ENCODE data around the gene SMIM30.
"Not testable (repeated sequence)": the region's sequence is repeated elsewhere in the genome, so short reads cannot be mapped to it uniquely, and the experiment has no call there.

Gene SMIM30, protein sequence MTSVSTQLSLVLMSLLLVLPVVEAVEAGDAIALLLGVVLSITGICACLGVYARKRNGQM

GRCh38 chr7:113118074-113118959, at the start of gene SMIM30:
TSS of gene SMIM30 (minus strand) at chr7:113118554. CDS start at chr7:113117578, 976 bp downstream.
- H3K27ac Mint-ChIP-seq = peak within 1 kb of the TSS; percentile 87
- peak within 1 kb of the TSS; percentile 79 for H3K4me3 Mint-ChIP-seq

GRCh38 chr7:113166176-113166575, 47.8 kb upstream of the SMIM30 start:
- H3K4me1 Mint-ChIP-seq; DNase-seq (ENCODE audit: low spot score in 2 of 2); H3K27ac Mint-ChIP-seq; H3K4me3 Mint-ChIP-seq; H3K36me3 Mint-ChIP-seq; H3K9me3 Mint-ChIP-seq; ATAC-seq: not testable (repeated sequence)

More at GRCh38 chr7:113118074-113118959, at the start of gene SMIM30:
- ATAC-seq = peak; percentile 95
- peak; percentile 65 to 89 for DNase-seq (ENCODE audit: low spot score in 2 of 2)
- no peaks in the 10 kb centered on the region for H3K9me3 Mint-ChIP-seq
- H3K4me1 Mint-ChIP-seq = peaks cover 13% of the 10 kb centered on the region
- H3K36me3 Mint-ChIP-seq = peaks cover 10% of the 10 kb centered on the region

GRCh38 chr7:113161050-113161449, 42.7 kb upstream of the SMIM30 start:
- Mint-ChIP-seq H3K4me3 (no peak overlapping the region), H3K36me3 (no peaks in the 10 kb centered on the region), H3K9me3 (no peaks in the 10 kb centered on the region), H3K4me1 (no peaks in the 10 kb centered on the region), H3K27ac (no peak overlapping the region)
- DNase-seq (ENCODE audit: low spot score in 2 of 2) = no peak
- no peak for ATAC-seq

- no peak overlapping the region for H3K4me3 Mint-ChIP-seq
- H3K4me1 Mint-ChIP-seq = no peaks in the 10 kb centered on the region
- no peaks in the 10 kb centered on the region for H3K36me3 Mint-ChIP-seq
- DNase-seq (ENCODE audit: low spot score in 2 of 2) (no peak), ATAC-seq (peak; percentile 49)
- H3K27ac Mint-ChIP-seq = no peak overlapping the region
- no peaks in the 10 kb centered on the region for H3K9me3 Mint-ChIP-seq
Observed at GRCh38 chr7:113159746-113160339, 41.5 kb upstream of the SMIM30 start.

DNA sequence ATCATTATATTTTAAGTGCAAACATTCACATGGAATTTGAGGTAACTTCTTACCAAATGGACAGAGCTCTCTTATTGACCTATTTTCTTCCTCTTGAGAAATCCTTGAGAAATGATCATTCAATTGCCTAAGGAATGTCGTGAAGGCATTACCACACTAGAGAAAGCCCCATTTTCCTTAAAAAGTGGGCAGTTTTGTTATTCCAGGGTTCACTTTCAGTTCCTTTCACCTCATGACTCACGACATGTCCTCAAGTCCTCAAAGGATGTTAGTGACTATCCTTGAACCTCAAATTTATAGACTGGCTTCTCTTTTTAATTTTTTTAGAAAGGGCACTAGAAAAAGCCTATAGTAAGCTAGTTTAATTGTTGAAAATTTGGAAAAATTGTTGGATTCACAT, 40.4 kb upstream of the SMIM30 start:
- H3K4me1 Mint-ChIP-seq = no peaks in the 10 kb centered on the region
- no peaks in the 10 kb centered on the region for H3K36me3 Mint-ChIP-seq
- H3K9me3 Mint-ChIP-seq = no peaks in the 10 kb centered on the region
- no peak overlapping the region for H3K4me3 Mint-ChIP-seq
- DNase-seq (ENCODE audit: low spot score in 2 of 2) (no peak), ATAC-seq (no peak)
- no peak overlapping the region for H3K27ac Mint-ChIP-seq

DNA sequence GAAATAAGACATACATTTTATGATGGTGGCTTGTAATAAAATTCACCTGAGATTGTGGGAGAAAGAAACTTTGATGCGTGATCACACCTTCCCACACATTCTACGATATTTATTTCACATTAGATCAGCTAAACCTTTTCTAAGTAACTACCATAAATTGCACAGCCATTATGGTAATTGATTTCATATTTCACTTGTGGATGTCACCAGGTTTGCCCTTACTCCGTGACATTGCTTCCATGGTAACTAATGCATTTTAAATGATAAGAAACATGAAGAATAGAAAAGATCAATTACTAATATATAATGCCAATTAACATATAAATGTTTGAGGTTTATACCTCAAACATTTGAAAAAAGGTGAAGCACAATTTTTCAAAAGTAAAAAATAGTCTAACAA, 35.8 kb upstream of the SMIM30 start:
- Mint-ChIP-seq H3K4me1 (no peaks in the 10 kb centered on the region), H3K36me3 (no peaks in the 10 kb centered on the region), H3K9me3 (no peaks in the 10 kb centered on the region), H3K27ac (no peak overlapping the region), H3K4me3 (no peak overlapping the region)
- DNase-seq (ENCODE audit: low spot score in 2 of 2) (no peak), ATAC-seq (no peak)

- H3K36me3 Mint-ChIP-seq = no peaks in the 10 kb centered on the region
- DNase-seq (ENCODE audit: low spot score in 2 of 2) = no peak
- ATAC-seq = no peak
- no peak overlapping the region for H3K4me3 Mint-ChIP-seq
- no peak overlapping the region for H3K27ac Mint-ChIP-seq
- H3K4me1 Mint-ChIP-seq = no peaks in the 10 kb centered on the region
- no peaks in the 10 kb centered on the region for H3K9me3 Mint-ChIP-seq
Observed at GRCh38 chr7:113144817-113145216, 26.5 kb upstream of the SMIM30 start.

DNA sequence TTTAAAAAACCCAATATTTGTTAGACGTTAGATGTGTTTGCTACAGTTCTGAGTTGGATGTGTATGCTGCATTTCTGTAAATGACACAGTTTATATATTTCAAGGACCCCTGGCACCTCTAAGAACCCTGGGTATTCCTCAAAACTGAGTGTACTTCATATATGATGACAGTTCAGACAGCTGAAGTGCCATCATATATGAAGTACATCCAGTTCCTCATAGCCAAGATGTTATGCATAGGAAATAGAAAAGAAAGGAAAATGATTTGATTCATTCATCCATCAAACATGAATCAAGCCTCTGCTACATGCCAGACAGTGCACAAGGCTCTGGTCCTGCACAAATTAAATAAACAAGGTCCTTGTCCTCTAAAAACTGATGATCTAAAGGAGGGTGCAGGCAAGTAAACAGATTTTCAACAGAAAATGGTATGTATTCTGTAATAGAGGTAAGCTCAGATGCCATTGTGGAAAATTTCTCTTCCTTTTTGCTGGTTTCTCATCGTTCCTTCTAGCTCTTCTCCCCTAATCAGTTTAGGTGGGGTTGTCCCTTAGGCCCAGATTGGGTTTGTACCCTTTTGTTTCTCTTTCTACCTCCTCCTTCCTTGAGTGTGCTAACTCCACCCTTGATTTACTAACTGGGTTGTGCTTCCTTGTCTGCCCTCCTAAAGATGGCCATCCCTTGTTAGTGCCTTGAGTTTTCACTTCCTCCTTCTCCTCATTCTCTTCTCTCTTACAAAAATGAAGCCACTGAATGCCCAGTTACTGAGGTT, 25.3 kb upstream of the SMIM30 start:
- DNase-seq (ENCODE audit: low spot score in 2 of 2) (no peak), ATAC-seq (no peak)
- H3K27ac Mint-ChIP-seq = no peak overlapping the region
- H3K4me3 Mint-ChIP-seq = no peak overlapping the region
- H3K9me3 Mint-ChIP-seq = no peaks in the 10 kb centered on the region
- H3K4me1 Mint-ChIP-seq = no peaks in the 10 kb centered on the region
- H3K36me3 Mint-ChIP-seq = no peaks in the 10 kb centered on the region

DNA sequence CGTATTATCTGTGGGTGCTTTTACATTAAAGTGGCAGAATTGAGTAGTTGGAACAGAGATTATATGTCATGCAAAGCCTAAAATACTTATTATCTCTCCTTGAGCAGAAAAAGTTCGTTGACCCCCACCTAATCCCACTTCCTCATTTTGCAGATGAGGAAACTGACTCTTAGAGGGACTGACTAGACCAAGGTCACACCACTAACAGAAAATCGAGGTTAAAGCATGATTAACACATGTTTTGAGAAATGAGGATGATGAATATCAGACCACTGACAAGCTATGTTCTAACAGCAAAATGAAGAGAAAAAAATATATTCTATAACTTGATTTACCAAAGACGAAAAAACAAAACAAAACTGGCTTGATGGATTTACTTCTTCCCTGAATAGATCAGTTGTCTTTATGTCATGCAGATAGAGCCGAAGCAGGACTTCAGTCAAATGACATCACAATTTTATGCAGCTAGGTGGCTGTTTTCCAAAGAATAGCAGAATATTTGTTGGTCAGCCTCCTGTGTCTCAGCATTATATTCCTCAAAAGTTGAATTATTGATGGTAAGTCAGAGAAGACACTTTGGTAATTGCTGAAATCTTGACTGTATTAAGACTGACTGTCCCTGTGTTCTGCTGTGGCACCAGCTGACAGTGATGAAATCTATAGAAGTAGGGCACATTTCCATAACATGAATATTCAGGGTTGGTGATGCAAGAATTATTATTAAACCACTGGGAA, 24.2 kb upstream of the SMIM30 start:
- Mint-ChIP-seq H3K4me3 (no peak overlapping the region), H3K27ac (no peak overlapping the region), H3K4me1 (no peaks in the 10 kb centered on the region), H3K9me3 (no peaks in the 10 kb centered on the region), H3K36me3 (no peaks in the 10 kb centered on the region)
- DNase-seq (ENCODE audit: low spot score in 2 of 2) (no peak), ATAC-seq (no peak)

GRCh38 chr7:113141803-113142202, 23.4 kb upstream of the SMIM30 start:
- no peak overlapping the region for H3K4me3 Mint-ChIP-seq

GRCh38 chr7:113140956-113141355, 22.6 kb upstream of the SMIM30 start:
- no peak for DNase-seq (ENCODE audit: low spot score in 2 of 2)
- H3K4me3 Mint-ChIP-seq = no peak overlapping the region
- ATAC-seq = no peak
- H3K27ac Mint-ChIP-seq = no peak overlapping the region
- no peaks in the 10 kb centered on the region for H3K36me3 Mint-ChIP-seq
- H3K4me1 Mint-ChIP-seq = no peaks in the 10 kb centered on the region
- H3K9me3 Mint-ChIP-seq = no peaks in the 10 kb centered on the region

More at GRCh38 chr7:113141803-113142202, 23.4 kb upstream of the SMIM30 start:
- H3K36me3 Mint-ChIP-seq = no peaks in the 10 kb centered on the region
- no peaks in the 10 kb centered on the region for H3K4me1 Mint-ChIP-seq
- no peaks in the 10 kb centered on the region for H3K9me3 Mint-ChIP-seq
- ATAC-seq = no peak
- H3K27ac Mint-ChIP-seq = no peak overlapping the region
- DNase-seq (ENCODE audit: low spot score in 2 of 2) = no peak

DNA sequence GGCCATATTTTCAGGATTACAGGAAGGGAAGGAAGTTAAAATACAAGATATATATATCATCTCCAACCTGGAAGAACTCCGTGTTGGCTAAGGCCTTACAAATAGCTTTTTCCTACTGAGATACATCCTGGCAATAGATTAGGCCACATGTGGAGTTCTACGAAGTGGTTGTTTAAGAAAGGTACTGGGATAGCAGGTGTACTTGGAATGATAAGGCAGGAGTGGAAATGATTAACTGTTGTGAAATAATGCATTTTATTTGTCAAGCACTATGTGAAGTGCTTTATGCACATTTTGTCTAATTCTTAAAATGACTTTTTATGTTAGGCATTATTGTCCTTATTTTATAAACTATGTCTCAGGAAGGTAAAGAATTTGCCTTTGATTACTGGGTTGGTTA, 18.9 kb upstream of the SMIM30 start:
- H3K9me3 Mint-ChIP-seq = no peaks in the 10 kb centered on the region
- DNase-seq (ENCODE audit: low spot score in 2 of 2) = no peak
- H3K36me3 Mint-ChIP-seq = no peaks in the 10 kb centered on the region
- H3K27ac Mint-ChIP-seq = no peak overlapping the region
- no peaks in the 10 kb centered on the region for H3K4me1 Mint-ChIP-seq
- no peak overlapping the region for H3K4me3 Mint-ChIP-seq
- no peak for ATAC-seq

DNA sequence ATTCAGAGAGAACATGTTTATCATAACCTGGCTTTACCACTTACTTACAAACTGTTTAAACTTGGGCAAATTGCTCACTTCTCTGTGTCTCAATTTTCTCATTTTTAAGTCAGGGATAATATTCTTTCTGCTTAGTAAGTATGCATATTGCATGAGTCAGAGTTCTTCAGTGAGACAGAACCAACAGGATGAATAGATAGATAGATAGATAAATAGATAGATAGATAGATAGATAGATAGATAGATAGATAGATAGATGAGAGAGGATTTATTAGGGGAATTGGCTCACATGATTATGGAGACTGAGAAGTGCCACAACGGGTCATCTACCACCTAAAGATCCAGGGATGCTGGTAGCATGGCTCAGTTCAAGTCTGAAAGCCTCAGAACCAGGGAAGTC, 15.7 kb upstream of the SMIM30 start:
- DNase-seq (ENCODE audit: low spot score in 2 of 2) (no peak), ATAC-seq (no peak)
- Mint-ChIP-seq H3K9me3 (no peaks in the 10 kb centered on the region), H3K27ac (no peak overlapping the region), H3K4me3 (no peak overlapping the region), H3K36me3 (no peaks in the 10 kb centered on the region), H3K4me1 (no peaks in the 10 kb centered on the region)

DNA sequence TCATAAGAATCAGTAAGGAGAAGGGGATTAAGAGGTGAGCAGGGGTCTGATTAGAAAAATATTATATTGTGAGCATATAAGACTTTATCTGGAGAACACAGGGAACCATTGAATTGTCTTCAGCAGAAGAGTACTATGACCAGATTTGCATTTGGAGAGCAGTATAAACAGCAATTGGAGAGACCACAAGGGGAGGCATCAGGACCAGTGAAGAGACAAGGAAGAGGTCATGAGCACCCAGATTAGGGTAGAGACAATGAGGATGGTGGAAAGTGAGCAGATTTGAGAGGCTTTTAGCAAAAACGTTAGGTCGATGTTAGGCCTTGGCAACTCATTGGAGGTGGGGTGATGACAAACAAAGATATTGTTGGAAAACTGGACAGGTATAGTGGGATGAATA, 13.0 kb upstream of the SMIM30 start:
- no peaks in the 10 kb centered on the region for H3K9me3 Mint-ChIP-seq
- no peaks in the 10 kb centered on the region for H3K36me3 Mint-ChIP-seq
- no peak overlapping the region for H3K4me3 Mint-ChIP-seq
- ATAC-seq (no peak), DNase-seq (ENCODE audit: low spot score in 2 of 2) (no peak)
- no peaks in the 10 kb centered on the region for H3K4me1 Mint-ChIP-seq
- no peak overlapping the region for H3K27ac Mint-ChIP-seq

DNA sequence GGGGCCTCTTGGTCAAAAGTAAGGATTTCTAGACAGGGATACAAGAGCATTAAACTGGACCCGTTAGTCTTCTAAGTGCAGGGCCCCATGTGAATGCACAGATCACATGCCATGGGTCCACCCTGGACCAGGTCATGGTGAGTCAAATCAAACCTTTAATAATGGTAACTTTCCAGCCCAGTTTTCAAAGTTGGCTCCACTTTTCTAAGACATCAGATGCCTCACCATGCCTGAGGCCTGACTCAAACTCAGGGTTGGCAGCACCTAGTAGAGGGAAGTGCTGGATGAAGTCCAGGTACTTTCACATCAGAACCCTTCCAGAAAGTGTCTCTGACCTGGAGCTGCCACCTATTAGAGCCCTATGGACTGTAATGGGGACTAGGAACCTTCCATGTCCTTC, 9.7 kb upstream of the SMIM30 start:
- Mint-ChIP-seq H3K4me1 (no peaks in the 10 kb centered on the region), H3K27ac (no peak overlapping the region), H3K9me3 (no peaks in the 10 kb centered on the region), H3K4me3 (no peak overlapping the region), H3K36me3 (no peaks in the 10 kb centered on the region)
- ATAC-seq = no peak
- DNase-seq (ENCODE audit: low spot score in 2 of 2) = no peak

All from stimulated activated effector memory CD8-positive, alpha-beta T cell treated with anti-CD3 and anti-CD28 coated beads, Interleukin-12 subunit alpha, Interleukin-12 subunit beta, amount 100 ng/mL, for 72 hours (primary cell).